ENCODE data around the gene LAMA3. TPM values are rescaled to one million over a fixed set of nuclear protein-coding genes. Genes with fewer than 3 reads are reported as not detected.

The LAMA3 gene
- total RNA-seq, 1 experiment from 2014 or later = 207 TPM

DNA sequence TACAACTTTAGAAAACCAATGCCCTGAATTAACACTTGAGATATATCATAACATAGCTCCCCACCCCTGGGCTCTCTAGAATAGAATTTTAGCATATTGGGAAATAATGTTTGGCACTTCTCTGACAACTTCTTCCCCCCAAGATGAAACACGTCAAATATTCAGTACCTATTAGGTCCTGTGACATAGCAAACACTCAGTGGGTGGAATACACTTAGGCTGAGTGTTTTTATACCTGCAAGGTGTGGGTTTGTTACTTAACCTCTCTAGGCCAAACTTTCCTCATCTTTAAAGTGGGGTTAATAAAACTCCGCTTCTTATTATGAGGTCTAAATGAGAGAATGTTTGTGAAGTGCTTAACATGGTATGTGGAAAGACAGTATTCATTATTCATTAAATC is 56.1 kb downstream of the LAMA3 start:
- no TSS peak for BruUV-seq (replicated peaks)
- TF ChIP-seq, protein P1, sequence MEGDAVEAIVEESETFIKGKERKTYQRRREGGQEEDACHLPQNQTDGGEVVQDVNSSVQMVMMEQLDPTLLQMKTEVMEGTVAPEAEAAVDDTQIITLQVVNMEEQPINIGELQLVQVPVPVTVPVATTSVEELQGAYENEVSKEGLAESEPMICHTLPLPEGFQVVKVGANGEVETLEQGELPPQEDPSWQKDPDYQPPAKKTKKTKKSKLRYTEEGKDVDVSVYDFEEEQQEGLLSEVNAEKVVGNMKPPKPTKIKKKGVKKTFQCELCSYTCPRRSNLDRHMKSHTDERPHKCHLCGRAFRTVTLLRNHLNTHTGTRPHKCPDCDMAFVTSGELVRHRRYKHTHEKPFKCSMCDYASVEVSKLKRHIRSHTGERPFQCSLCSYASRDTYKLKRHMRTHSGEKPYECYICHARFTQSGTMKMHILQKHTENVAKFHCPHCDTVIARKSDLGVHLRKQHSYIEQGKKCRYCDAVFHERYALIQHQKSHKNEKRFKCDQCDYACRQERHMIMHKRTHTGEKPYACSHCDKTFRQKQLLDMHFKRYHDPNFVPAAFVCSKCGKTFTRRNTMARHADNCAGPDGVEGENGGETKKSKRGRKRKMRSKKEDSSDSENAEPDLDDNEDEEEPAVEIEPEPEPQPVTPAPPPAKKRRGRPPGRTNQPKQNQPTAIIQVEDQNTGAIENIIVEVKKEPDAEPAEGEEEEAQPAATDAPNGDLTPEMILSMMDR (IDR thresholded peaks at IDR 0.05; ENCODE audit: unreplicated experiment) = no peak
- intact Hi-C loops (cut with micrococcal nuclease; ENCODE audit: unreplicated experiment) = no loop called here
- Mint-ChIP-seq H3K36me3 (ENCODE audit: insufficient read depth, unreplicated experiment) (no peaks in the 10 kb centered on the region), H3K4me3 (ENCODE audit: low read depth, unreplicated experiment) (no peak overlapping the region), H3K27ac (ENCODE audit: unreplicated experiment) (no peak overlapping the region), H3K9me3 (ENCODE audit: low read depth, unreplicated experiment) (no peaks in the 10 kb centered on the region), H3K4me1 (ENCODE audit: low read depth, unreplicated experiment) (peaks cover 25% of the 10 kb centered on the region), H3K27me3 (ENCODE audit: unreplicated experiment) (no peaks in the 10 kb centered on the region)
- no peak for DNase-seq
- CTCF ChIA-PET = no interaction called here

DNA sequence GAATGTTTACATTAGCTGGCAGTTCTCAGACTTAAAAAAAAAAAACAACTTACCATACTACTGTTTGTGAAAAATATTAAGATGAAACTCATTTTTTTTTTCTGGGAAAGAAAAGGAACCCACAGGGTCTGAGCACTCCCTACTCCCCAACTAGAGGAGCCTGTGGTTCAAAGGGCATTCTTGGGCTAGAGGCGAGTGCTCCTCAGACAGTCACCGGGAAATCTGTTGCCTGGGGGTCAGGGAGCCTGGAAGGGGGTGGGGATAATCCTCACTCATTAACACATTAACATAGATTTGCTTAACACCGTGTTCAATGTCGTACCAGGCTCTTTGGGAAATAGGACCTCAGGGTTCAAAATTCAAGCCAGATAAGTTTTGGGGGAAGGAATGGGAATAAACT is 57.6 kb downstream of the LAMA3 start:
- no peaks in the 10 kb centered on the region for H3K27me3 Mint-ChIP-seq (ENCODE audit: unreplicated experiment)
- intact Hi-C loops (cut with micrococcal nuclease; ENCODE audit: unreplicated experiment) = no loop called here
- TF ChIP-seq, protein P1 (IDR thresholded peaks at IDR 0.05; ENCODE audit: unreplicated experiment) = no peak
- H3K9me3 Mint-ChIP-seq (ENCODE audit: low read depth, unreplicated experiment) = no peaks in the 10 kb centered on the region
- no peaks in the 10 kb centered on the region for H3K36me3 Mint-ChIP-seq (ENCODE audit: insufficient read depth, unreplicated experiment)
- CTCF ChIA-PET = no interaction called here
- BruUV-seq (replicated peaks) = no TSS peak
- no peak overlapping the region for H3K27ac Mint-ChIP-seq (ENCODE audit: unreplicated experiment)
- no peak overlapping the region for H3K4me3 Mint-ChIP-seq (ENCODE audit: low read depth, unreplicated experiment)
- DNase-seq = no peak
- peaks cover 18% of the 10 kb centered on the region for H3K4me1 Mint-ChIP-seq (ENCODE audit: low read depth, unreplicated experiment)

DNA sequence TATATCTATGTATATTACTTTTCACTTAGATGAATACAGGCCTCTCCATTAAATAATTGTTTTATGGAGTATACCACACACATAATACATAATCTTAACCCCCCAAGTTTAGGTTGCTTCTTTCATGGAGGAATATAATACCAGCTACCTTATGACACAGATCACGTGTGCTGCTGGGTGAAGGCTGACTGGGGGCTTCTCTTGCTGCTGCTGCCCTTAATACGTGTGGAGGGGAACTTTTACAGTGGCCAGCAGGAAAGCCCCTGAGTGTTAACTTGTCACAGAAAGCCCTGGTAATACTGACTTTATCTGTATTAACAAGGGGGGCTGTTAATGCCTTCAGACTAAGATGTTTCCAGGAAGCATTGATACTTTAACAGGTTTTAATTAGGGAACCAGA is 63.1 kb downstream of the LAMA3 start:
- Mint-ChIP-seq H3K9me3 (ENCODE audit: low read depth, unreplicated experiment) (no peaks in the 10 kb centered on the region), H3K4me1 (ENCODE audit: low read depth, unreplicated experiment) (peaks cover 9% of the 10 kb centered on the region), H3K27me3 (ENCODE audit: unreplicated experiment) (no peaks in the 10 kb centered on the region), H3K4me3 (ENCODE audit: low read depth, unreplicated experiment) (no peak overlapping the region), H3K27ac (ENCODE audit: unreplicated experiment) (no peak overlapping the region), H3K36me3 (ENCODE audit: insufficient read depth, unreplicated experiment) (no peaks in the 10 kb centered on the region)
- TF ChIP-seq, protein P1 (IDR thresholded peaks at IDR 0.05; ENCODE audit: unreplicated experiment) = no peak
- intact Hi-C loops (cut with micrococcal nuclease; ENCODE audit: unreplicated experiment) = no loop called here
- CTCF ChIA-PET = interaction anchor here (0.6 kb wide), 1 partner anchor 10 kb away, joined by 3 read pairs; no protein-coding TSS in a partner anchor
- no TSS peak for BruUV-seq (replicated peaks)
- no peak for DNase-seq

DNA sequence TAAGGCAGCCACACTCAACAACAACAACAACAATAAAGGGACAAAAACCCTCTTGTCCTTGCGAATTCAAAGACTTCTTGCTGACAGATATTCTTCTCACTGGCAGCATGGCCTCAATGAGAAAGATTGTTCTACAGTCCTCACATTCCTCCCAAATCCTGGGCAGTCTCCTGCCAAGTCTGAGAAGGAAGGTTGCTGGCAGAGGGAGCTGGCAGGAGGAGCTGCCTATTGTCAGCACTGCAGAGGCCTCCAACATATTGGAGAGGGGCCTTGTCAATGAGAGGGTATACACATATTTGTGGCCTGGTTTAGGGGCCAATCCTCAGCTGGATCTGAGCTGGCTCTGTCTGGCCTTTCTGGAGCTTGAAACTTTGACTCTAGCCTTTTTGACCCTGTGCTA is 63.5 kb downstream of the LAMA3 start:
- BruUV-seq (replicated peaks) = no TSS peak
- DNase-seq = no peak
- TF ChIP-seq, protein P1 (IDR thresholded peaks at IDR 0.05; ENCODE audit: unreplicated experiment) = no peak
- CTCF ChIA-PET = no interaction called here
- H3K27me3 Mint-ChIP-seq (ENCODE audit: unreplicated experiment) = no peaks in the 10 kb centered on the region
- intact Hi-C loops (cut with micrococcal nuclease; ENCODE audit: unreplicated experiment) = no loop called here
- peaks cover 9% of the 10 kb centered on the region for H3K4me1 Mint-ChIP-seq (ENCODE audit: low read depth, unreplicated experiment)
- H3K27ac Mint-ChIP-seq (ENCODE audit: unreplicated experiment) = no peak overlapping the region
- H3K36me3 Mint-ChIP-seq (ENCODE audit: insufficient read depth, unreplicated experiment) = no peaks in the 10 kb centered on the region
- no peaks in the 10 kb centered on the region for H3K9me3 Mint-ChIP-seq (ENCODE audit: low read depth, unreplicated experiment)
- H3K4me3 Mint-ChIP-seq (ENCODE audit: low read depth, unreplicated experiment) = no peak overlapping the region
